A549 (cell line): Measurements from ENCODE around the gene ATP2C1. TPM values are rescaled to one million over a fixed set of nuclear protein-coding genes. Genes with fewer than 3 reads are reported as not detected.

Experiments
- ATAC-seq, 2 experiments: fragments of 200-7000 bp in 1 of 2; fragments of >200 bp in 1 of 2; cut with Nextera tagmentation in 1 of 2; cut with Tn5 transposase in 1 of 2; 3 replicates each; pipeline versions ENCODE4 v1.8.0 to v1.9.1; 2018 to 2020; ENCODE audit warnings: mild to moderate bottlenecking in 1 of 2, moderate library complexity in 1 of 2
- CTCF ChIA-PET: fragments of 300-600 bp; sonication (Branson Sonifier 250); formaldehyde crosslinking; extraction: SDS; loops from one replicate; lab custom pipeline; 2021; ENCODE audit warnings: antibody characterized with exemption, inconsistent platforms; lab: Yijun Ruan, JAX
- POLR2A ChIA-PET: fragments of 350-600 bp; formaldehyde crosslinking; extraction: SDS; loops from one replicate; lab custom pipeline; 2021; ENCODE audit warnings: antibody characterized with exemption, inconsistent platforms; lab: Yijun Ruan, JAX
- DNase-seq, 2 experiments: peaks; one replicate each; pipeline versions ENCODE4 v3.0.0 to v3.0.0-alpha.2; 2011 to 2016; ENCODE audit warnings: low read depth in 1 of 2, low spot score in 1 of 2
- FAIRE-seq: peaks from 2 replicates; lab custom pipeline; 2011; peaks lifted over from hg19 to GRCh38; lab: Jason Lieb, UNC
- H3K27ac ChIP-seq, 2 experiments: fragments of >200 bp; sonication (Bioruptor Twin); formaldehyde crosslinking; 3 replicates each; pipeline ENCODE4 v1.5.1; 2016 to 2017
- H3K4me1 ChIP-seq: fragments of >200 bp; sonication (Bioruptor Twin); formaldehyde crosslinking; 3 replicates; pipeline ENCODE4 v1.6.1; 2016
- H3K4me2 ChIP-seq: fragments of >200 bp; sonication (Bioruptor Twin); formaldehyde crosslinking; 3 replicates; pipeline ENCODE4 v1.6.1; 2016
- H3K4me3 ChIP-seq: fragments of >200 bp; sonication (Bioruptor Twin); formaldehyde crosslinking; 3 replicates; pipeline ENCODE4 v1.5.1; 2016
- H3K9me3 ChIP-seq: fragments of >200 bp; sonication (Bioruptor Twin); formaldehyde crosslinking; 3 replicates; pipeline ENCODE4 v1.6.1; 2016
- BHLHE40 ChIP-seq: IDR thresholded peaks from 2 replicates; pipeline ENCODE4 v1.6.1; 2012; ENCODE audit warnings: low read depth, low read length, inconsistent platforms
- CBX2 ChIP-seq: fragments of 200-600 bp; sonication (generic); IDR thresholded peaks from 2 replicates; pipeline ENCODE4 v1.6.1; 2016; ENCODE audit warnings: low read depth, mild to moderate bottlenecking, borderline replicate concordance
- CBX8 ChIP-seq: fragments of 200-600 bp; sonication (generic); IDR thresholded peaks from 2 replicates; pipeline ENCODE4 v1.6.1; 2016
- CHD4 ChIP-seq: fragments of 200-600 bp; sonication (generic); IDR thresholded peaks from 2 replicates; pipeline ENCODE4 v1.6.1; 2016; ENCODE audit warnings: antibody characterized with exemption, mild to moderate bottlenecking, borderline replicate concordance
- EHF ChIP-seq: fragments of 250-450 bp; sonication (Bioruptor Pico); IDR thresholded peaks from 2 replicates; pipeline ENCODE4 v1.5.0; 2020; ENCODE audit warnings: mild to moderate bottlenecking
- EHMT2 ChIP-seq: fragments of 200-600 bp; sonication (generic); IDR thresholded peaks from 2 replicates; pipeline ENCODE4 v1.6.1; 2016; ENCODE audit warnings: antibody characterized with exemption, low read depth, mild to moderate bottlenecking, moderate library complexity
- FOSB ChIP-seq: fragments of 250-450 bp; sonication (Bioruptor Pico); IDR thresholded peaks from 2 replicates; pipeline ENCODE4 v1.5.0; 2020; ENCODE audit warnings: mild to moderate bottlenecking, moderate library complexity
- FOXS1 ChIP-seq: fragments of 250-450 bp; sonication (Bioruptor Pico); IDR thresholded peaks from 2 replicates; pipeline ENCODE4 v1.5.0; 2020; ENCODE audit warnings: mild to moderate bottlenecking, moderate library complexity
- HDAC2 ChIP-seq: fragments of 200-600 bp; sonication (generic); IDR thresholded peaks from 2 replicates; pipeline ENCODE4 v1.6.1; 2016
- HEYL ChIP-seq: fragments of 250-450 bp; sonication (Bioruptor Pico); IDR thresholded peaks from 2 replicates; pipeline ENCODE4 v1.8.0; 2021; ENCODE audit warnings: mild to moderate bottlenecking, moderate library complexity
- HOXB5 ChIP-seq: fragments of 250-450 bp; sonication (Bioruptor Pico); IDR thresholded peaks from 2 replicates; pipeline ENCODE4 v1.5.0; 2020; ENCODE audit warnings: mild to moderate bottlenecking, moderate library complexity
- JUNB ChIP-seq: fragments of >200 bp; sonication (Bioruptor Twin); formaldehyde crosslinking; IDR thresholded peaks from 2 replicates; pipeline ENCODE4 v1.6.1; 2016
- KDM5A ChIP-seq: fragments of 200-600 bp; sonication (generic); IDR thresholded peaks from 2 replicates; pipeline ENCODE4 v1.6.1; 2016; ENCODE audit warnings: antibody characterized with exemption, mild to moderate bottlenecking
- NFE2L2 ChIP-seq: fragments of 150-350 bp; conservative IDR thresholded peaks from 2 replicates; pipeline ENCODE4 v1.6.1; 2014; ENCODE audit warnings: low read length
- NR3C1 ChIP-seq: fragments of >200 bp; sonication (Bioruptor Twin); formaldehyde crosslinking; IDR thresholded peaks from 3 replicates; pipeline ENCODE4 v1.6.1; 2017
- RARB ChIP-seq: fragments of 250-450 bp; sonication (Bioruptor Pico); IDR thresholded peaks from 2 replicates; pipeline ENCODE4 v1.8.0; 2021; ENCODE audit warnings: mild to moderate bottlenecking, moderate library complexity
- SMC3 ChIP-seq: fragments of >200 bp; sonication (Bioruptor Twin); formaldehyde crosslinking; IDR thresholded peaks from 3 replicates; pipeline ENCODE4 v1.6.1; 2018; ENCODE audit warnings: inconsistent platforms
- TFCP2L1 ChIP-seq: fragments of 250-450 bp; sonication (Bioruptor Pico); IDR thresholded peaks from 2 replicates; pipeline ENCODE4 v1.5.0; 2021; ENCODE audit warnings: mild to moderate bottlenecking
- ZFP36 ChIP-seq: fragments of 450-650 bp; IDR thresholded peaks from 2 replicates; pipeline ENCODE4 v1.6.1; 2014; ENCODE audit warnings: borderline replicate concordance; ENCODE audit not compliant: partially characterized antibody
- ZNF302 ChIP-seq: fragments of 250-450 bp; sonication (Bioruptor Pico); IDR thresholded peaks from 2 replicates; pipeline ENCODE4 v1.9.0; 2021; ENCODE audit warnings: inconsistent platforms, mild to moderate bottlenecking, moderate library complexity
- ZSCAN20 ChIP-seq: fragments of 250-450 bp; sonication (Bioruptor Pico); IDR thresholded peaks from 2 replicates; pipeline ENCODE4 v1.8.0; 2022; ENCODE audit warnings: mild to moderate bottlenecking, moderate library complexity
- WGBS: methylation state at CpG from one replicate; pipeline ENCODE4 v1.1.6; 2017; ENCODE audit errors: missing lambda C conversion rate; 5-methylcytosine and 5-hydroxymethylcytosine counted together
- polyA plus RNA-seq, 4 experiments: library from polyadenylated mRNA; depleted of rRNA in 3 of 4; stranded (reverse); fragments of >200 nt; fragmentation: RNase III in 1 of 4; extraction: RNeasy Plus Mini Kit Qiagen cat#74134 plus additional on column Dnase treatment in 1 of 4; gene quantifications; 2 replicates in 3 of 4; 3 replicates in 1 of 4; pipeline ENCODE4 v1.2.3, GENCODE V29; 2011 to 2017
- TF ChIP-seq, protein P1 (sequence below): fragments of 250-450 bp; sonication (Bioruptor Pico); IDR thresholded peaks from 2 replicates; pipeline ENCODE4 v1.5.0; 2021; ENCODE audit warnings: mild to moderate bottlenecking, moderate library complexity, borderline replicate concordance
- TF ChIP-seq, protein P2 (sequence below): IDR thresholded peaks from 2 replicates; pipeline ENCODE4 v1.6.1; 2012
- TF ChIP-seq, protein P3 (sequence below): fragments of 150-350 bp; IDR thresholded peaks from 2 replicates; pipeline ENCODE4 v1.6.1; 2014; ENCODE audit warnings: low read depth, mild to moderate bottlenecking, low read length
- TF ChIP-seq, protein P4 (sequence below): fragments of 450-650 bp; IDR thresholded peaks from 2 replicates; pipeline ENCODE4 v1.6.1; 2014; ENCODE audit warnings: antibody characterized with exemption
- TF ChIP-seq, protein P5 (sequence below): fragments of >200 bp; sonication (Bioruptor Twin); formaldehyde crosslinking; IDR thresholded peaks from 2 replicates; pipeline ENCODE4 v1.6.1; 2016
- TF ChIP-seq, protein P6 (sequence below): fragments of >200 bp; sonication (Bioruptor Twin); formaldehyde crosslinking; IDR thresholded peaks from 3 replicates; pipeline ENCODE4 v1.6.1; 2016

The ATP2C1 gene
- polyA plus RNA-seq, 2 of the 4 experiments (the other 2 are of a cell fraction): 48.1 to 74.3 TPM

DNA sequence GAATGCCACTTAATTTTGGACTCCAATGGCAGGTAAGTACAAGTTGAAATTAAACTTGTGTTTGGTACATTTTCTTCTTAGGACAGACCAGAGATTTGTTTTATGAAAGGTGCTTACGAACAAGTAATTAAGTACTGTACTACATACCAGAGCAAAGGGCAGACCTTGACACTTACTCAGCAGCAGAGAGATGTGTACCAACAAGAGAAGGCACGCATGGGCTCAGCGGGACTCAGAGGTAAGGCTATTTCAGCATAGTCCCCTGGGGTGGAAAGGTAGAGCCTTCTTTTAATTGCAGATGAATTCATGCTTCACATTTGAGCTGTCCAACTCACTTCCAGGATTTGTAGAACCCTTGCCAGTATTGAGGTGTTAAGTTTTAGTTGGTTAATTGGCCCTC lies 81.4 kb downstream of the ATP2C1 start (continued):
- TF ChIP-seq, protein P1, sequence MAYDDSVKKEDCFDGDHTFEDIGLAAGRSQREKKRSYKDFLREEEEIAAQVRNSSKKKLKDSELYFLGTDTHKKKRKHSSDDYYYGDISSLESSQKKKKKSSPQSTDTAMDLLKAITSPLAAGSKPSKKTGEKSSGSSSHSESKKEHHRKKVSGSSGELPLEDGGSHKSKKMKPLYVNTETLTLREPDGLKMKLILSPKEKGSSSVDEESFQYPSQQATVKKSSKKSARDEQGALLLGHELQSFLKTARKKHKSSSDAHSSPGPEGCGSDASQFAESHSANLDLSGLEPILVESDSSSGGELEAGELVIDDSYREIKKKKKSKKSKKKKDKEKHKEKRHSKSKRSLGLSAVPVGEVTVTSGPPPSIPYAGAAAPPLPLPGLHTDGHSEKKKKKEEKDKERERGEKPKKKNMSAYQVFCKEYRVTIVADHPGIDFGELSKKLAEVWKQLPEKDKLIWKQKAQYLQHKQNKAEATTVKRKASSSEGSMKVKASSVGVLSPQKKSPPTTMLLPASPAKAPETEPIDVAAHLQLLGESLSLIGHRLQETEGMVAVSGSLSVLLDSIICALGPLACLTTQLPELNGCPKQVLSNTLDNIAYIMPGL (CRISPR knock-in tag): no peak

DNA sequence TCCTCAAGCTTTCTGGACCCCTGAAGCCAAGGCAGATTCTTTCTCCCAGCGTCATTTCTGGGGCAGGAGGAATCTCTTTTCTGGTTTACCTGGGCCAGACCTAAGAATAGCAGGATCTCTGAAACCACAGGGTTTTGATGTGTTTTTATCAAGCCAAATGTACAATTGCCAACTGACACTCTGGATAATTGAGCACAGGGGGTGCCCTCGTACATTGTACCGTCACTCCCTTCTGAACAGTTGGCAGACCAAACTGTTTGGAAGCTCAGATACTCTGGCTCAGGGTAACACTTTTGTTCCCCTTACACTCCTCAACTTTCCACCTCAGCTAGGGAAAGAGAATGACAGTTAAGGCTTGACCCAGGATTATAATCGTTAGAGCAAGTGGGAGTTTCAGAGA lies 82.8 kb downstream of the ATP2C1 start:
- H3K4me2 ChIP-seq: no peak overlapping the region
- 95% methylated on average over 4 of the region's 4 CpGs for WGBS
- POLR2A ChIA-PET: no interaction called here
- CTCF ChIA-PET: interaction anchor here (0.5 kb wide), 1 partner anchor 1241 kb away, joined by 3 read pairs; no protein-coding TSS in a partner anchor
- no peaks in the 10 kb centered on the region for H3K9me3 ChIP-seq
- TF ChIP-seq EHF (no peak), CBX8 (no peak), EHMT2 (no peak), NFE2L2 (no peak), RARB (CRISPR knock-in tag) (no peak), BHLHE40 (no peak), HDAC2 (no peak), KDM5A (no peak), FOXS1 (CRISPR knock-in tag) (no peak)
- TF ChIP-seq, protein P2, sequence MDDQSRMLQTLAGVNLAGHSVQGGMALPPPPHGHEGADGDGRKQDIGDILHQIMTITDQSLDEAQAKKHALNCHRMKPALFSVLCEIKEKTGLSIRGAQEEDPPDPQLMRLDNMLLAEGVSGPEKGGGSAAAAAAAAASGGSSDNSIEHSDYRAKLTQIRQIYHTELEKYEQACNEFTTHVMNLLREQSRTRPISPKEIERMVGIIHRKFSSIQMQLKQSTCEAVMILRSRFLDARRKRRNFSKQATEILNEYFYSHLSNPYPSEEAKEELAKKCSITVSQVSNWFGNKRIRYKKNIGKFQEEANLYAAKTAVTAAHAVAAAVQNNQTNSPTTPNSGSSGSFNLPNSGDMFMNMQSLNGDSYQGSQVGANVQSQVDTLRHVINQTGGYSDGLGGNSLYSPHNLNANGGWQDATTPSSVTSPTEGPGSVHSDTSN: no peak
- TF ChIP-seq, protein P3, sequence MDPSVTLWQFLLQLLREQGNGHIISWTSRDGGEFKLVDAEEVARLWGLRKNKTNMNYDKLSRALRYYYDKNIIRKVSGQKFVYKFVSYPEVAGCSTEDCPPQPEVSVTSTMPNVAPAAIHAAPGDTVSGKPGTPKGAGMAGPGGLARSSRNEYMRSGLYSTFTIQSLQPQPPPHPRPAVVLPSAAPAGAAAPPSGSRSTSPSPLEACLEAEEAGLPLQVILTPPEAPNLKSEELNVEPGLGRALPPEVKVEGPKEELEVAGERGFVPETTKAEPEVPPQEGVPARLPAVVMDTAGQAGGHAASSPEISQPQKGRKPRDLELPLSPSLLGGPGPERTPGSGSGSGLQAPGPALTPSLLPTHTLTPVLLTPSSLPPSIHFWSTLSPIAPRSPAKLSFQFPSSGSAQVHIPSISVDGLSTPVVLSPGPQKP: no peak
- TF ChIP-seq, protein P4, sequence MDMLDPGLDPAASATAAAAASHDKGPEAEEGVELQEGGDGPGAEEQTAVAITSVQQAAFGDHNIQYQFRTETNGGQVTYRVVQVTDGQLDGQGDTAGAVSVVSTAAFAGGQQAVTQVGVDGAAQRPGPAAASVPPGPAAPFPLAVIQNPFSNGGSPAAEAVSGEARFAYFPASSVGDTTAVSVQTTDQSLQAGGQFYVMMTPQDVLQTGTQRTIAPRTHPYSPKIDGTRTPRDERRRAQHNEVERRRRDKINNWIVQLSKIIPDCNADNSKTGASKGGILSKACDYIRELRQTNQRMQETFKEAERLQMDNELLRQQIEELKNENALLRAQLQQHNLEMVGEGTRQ: no peak
- TF ChIP-seq, all 56 proteins: peak for 0
- FAIRE-seq (no peak), DNase-seq (no peak), ATAC-seq (no peak)
- H3K4me1 ChIP-seq: no peaks in the 10 kb centered on the region
- no peak overlapping the region for H3K4me3 ChIP-seq
- no peak overlapping the region for H3K27ac ChIP-seq

DNA sequence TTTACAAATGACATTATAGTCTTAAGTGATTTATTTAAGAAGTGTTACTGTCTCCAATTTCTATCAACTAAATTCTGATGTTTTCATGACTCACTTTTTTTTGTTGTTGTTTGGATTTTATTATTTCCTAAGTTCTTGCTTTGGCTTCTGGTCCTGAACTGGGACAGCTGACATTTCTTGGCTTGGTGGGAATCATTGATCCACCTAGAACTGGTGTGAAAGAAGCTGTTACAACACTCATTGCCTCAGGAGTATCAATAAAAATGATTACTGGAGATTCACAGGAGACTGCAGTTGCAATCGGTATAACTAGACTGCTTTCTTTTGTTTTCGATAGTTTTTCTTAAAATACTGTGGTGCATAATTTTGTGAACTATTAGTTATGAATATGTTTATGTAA lies 85.2 kb downstream of the ATP2C1 start:
- no peaks in the 10 kb centered on the region for H3K4me1 ChIP-seq
- TF ChIP-seq ZSCAN20: no peak
- TF ChIP-seq HOXB5: no peak
- TF ChIP-seq, protein P5, sequence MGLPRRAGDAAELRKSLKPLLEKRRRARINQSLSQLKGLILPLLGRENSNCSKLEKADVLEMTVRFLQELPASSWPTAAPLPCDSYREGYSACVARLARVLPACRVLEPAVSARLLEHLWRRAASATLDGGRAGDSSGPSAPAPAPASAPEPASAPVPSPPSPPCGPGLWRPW: no peak
- TF ChIP-seq CBX8: no peak
- TF ChIP-seq, protein P6, sequence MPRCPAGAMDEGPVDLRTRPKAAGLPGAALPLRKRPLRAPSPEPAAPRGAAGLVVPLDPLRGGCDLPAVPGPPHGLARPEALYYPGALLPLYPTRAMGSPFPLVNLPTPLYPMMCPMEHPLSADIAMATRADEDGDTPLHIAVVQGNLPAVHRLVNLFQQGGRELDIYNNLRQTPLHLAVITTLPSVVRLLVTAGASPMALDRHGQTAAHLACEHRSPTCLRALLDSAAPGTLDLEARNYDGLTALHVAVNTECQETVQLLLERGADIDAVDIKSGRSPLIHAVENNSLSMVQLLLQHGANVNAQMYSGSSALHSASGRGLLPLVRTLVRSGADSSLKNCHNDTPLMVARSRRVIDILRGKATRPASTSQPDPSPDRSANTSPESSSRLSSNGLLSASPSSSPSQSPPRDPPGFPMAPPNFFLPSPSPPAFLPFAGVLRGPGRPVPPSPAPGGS: no peak
- TF ChIP-seq ZNF302 (CRISPR knock-in tag): no peak
- no peak for TF ChIP-seq CHD4
- no peak for TF ChIP-seq FOXS1 (CRISPR knock-in tag)
- TF ChIP-seq FOSB: no peak
- TF ChIP-seq JUNB: no peak
- TF ChIP-seq CBX2: no peak
- no peak for TF ChIP-seq ZFP36
- TF ChIP-seq HEYL (CRISPR knock-in tag): no peak
- no peak for TF ChIP-seq SMC3
- no peak for TF ChIP-seq NR3C1
- no peak for TF ChIP-seq TFCP2L1 (CRISPR knock-in tag)
- no peak overlapping the region for H3K4me3 ChIP-seq
- no peak for ATAC-seq
- no peak for FAIRE-seq
- DNase-seq: no peak
- WGBS: 92% methylated on average over 2 of the region's 2 CpGs
- ChIA-PET POLR2A (no interaction called here), CTCF (no interaction called here)
- no peaks in the 10 kb centered on the region for H3K9me3 ChIP-seq
- H3K27ac ChIP-seq: no peak overlapping the region
- H3K4me2 ChIP-seq: no peak overlapping the region
